IPS-NIHi11 (cell line): Measurements from ENCODE around the gene PDGFA.

Experiments
- DNase-seq: peaks from one replicate; pipeline ENCODE4 v3.0.0; 2012; ENCODE audit warnings: mixed read lengths, low spot score

Gene PDGFA

DNA sequence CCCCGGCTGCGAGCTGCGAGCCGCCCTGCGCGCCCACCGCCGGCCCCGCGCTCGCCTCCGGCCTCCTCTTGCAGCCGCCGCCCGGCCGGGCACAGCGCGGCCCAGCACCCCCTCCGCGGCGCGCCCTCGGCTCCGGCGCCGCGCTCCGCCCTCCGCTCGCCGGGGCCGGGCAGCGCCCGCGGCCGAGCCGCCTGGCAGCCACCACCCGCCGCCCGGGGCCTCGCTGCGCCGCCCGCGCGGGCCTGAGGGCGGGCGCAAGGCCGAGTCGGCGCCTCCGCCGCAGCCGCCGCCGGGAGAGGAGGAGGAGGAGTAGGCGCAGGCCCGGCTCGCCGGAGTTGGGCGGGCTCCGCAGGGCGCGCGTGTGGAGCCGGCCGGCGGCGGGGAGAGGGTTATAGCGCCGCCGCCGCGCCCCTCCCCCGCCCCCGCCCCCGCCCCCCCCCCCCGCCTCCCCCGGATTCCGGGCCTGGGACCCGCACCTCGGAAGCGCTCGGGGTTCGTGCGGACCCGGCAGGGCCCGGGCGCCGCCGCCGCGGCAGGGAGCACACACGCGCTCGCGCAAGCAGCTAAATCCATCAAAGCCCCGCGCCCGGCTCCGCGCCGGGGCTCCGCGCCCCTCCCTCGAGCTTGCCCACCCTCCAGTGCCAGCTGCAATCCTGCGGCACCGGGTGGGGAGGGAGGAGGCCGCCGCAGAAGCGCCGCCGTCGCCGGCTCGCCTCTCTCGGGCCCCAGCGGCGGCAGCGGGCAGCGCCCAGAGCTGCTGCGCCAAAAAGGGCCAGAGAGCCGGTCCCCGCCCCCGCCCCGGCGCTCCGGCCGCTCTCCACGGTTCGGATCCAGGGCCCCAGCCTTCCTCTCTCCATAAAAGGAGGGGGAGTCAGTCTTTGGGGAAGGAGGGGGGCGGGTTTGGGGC is at the start of gene PDGFA:
Gene PDGFA (minus strand): TSS at position 363 of the 907 bp plus-strand sequence. CDS start 845 bp downstream, outside the sequence.
- peak; percentile 79 for DNase-seq

DNA sequence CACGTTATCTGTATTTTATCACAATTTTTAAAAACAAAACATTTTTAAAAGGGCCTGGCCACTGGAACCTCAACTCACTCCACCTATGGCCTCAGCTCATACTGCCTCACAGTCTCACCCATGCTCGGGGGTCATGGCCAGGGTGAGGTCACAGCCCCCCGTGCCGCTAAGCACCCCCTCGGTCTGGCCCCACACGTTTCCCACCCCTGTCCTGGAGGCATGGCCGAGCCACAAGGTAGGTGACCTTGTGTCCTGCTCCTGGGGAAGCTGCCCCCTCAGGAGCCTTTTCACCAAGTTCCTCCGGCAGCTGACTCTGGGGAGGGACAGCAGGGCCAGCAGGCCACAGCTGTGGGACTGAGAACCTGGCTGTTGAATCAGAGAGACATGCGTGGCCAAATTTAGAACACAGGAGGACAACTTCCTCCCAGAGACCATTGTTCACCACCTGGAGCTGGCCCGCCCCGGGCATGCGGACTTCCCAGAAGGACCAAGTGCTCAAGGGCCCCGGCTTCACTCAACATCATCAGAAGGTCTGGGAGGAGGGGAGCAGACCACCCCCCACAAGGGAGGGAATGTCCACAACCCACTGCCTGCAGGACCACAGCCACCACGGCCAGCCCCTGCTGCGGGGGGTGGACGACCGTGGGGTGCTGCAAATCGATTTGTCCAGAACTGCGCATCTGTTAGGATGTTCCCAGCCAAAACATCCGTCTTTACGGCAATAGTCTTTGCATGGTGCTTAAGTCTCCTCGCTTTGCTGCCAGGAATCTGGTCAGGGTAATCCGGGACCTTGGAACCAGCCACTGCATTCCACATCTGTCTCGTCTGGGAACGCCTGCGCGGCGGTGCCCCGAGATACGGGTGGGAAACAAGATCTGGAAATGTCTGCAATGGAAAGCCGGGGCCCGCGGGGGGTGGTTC is 48.6 kb upstream of the PDGFA start:
- no peak for DNase-seq

DNA sequence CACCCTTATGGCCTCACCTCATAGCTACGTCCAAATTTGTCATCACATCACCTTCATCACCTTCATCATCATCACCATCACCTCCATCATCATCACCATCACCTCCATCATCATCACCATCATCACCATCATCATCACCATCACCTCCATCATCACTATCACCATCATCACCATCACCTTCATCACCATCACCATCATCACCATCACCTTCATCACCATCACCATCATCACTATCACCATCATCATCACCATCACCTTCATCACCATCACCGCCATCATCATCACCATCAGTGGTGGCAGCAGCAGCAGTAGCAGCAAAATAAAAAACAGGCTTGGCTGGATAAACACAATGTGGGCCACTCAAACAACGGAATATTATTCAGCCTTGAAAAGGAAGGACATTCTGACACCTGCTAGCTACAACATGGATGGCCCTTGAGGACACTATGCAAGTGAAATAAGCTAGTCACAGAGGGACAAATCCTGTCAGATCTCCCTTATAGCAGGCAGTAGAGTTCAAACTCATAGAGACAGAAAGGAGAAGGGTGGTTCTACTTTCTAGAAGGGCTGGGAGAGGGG is 47.7 kb upstream of the PDGFA start:
- DNase-seq: no peak

DNA sequence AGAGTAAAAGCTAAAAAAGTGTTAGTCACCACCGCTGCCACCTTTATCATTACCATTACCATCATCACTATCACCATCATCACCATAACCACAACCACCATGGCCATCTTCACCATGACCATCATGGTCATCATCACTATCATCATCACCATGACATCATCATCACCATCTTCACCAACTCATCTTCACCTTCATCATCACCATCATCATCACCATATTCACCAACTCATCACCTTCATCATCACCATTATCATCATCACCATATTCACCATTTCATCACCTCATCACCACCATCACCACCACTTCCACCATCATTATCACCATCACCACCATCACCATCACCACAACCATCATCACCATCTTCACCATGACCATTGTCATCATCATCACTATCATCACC is 46.5 kb upstream of the PDGFA start:
- DNase-seq: no peak

DNA sequence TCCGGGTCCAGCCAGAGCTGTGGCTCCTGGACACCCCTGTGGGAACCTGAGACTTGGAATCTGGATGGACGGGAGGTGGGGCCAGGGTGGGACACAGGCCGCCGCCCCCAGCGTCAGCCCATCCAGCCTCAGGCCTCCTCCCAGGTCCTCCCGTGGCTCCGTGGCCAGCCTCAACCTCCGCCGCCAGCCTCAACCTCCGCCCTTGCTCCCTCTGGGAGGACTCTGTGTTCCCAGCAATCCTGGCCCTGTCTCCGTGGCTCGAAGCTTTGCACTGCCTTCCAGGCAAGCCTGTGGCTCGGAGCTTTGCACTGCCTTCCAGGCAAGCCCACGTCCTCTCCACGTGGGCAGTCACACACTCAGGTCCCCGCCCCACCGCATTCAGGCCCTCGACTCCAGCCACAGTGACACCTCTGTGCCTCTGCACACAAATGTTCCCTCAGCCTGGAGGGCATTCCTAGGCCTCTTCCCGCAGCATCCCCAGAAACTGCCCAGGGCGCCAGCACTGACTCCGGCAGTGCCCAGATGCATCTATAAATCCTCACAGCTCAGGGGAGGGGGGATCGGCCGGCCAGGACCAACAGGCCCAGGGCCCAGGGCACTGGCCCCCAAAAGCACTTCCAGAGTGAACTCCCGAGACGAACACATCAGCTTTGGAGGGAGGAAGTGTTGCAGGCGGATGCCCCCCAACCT is 44.7 kb upstream of the PDGFA start:
- DNase-seq: no peak

DNA sequence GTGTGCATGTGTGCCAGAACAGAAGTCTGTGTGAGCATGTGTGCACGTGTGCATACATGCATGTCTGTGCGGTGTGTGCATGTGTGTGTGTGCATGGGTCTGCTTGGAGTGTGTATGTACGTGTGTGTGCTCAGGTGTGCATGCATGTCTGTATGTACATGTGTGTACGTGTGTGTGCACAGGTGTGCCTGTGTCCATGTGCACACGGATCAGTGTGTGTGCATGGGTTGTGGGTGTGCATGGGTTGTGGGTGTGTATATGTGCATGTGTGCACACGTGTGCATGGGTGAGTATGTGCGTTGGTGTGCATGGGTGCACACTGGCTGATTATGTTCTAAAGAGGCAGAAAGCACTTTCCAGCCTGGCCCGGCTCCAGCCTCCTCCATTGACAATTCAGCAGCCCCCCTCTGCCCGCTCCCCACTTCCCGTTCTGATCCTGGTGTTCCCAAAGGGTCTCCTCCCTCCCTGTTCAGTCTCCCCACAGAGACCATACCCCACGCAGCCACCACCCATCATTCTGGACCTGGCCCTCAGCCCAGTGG is 44.1 kb upstream of the PDGFA start:
- no peak for DNase-seq

DNA sequence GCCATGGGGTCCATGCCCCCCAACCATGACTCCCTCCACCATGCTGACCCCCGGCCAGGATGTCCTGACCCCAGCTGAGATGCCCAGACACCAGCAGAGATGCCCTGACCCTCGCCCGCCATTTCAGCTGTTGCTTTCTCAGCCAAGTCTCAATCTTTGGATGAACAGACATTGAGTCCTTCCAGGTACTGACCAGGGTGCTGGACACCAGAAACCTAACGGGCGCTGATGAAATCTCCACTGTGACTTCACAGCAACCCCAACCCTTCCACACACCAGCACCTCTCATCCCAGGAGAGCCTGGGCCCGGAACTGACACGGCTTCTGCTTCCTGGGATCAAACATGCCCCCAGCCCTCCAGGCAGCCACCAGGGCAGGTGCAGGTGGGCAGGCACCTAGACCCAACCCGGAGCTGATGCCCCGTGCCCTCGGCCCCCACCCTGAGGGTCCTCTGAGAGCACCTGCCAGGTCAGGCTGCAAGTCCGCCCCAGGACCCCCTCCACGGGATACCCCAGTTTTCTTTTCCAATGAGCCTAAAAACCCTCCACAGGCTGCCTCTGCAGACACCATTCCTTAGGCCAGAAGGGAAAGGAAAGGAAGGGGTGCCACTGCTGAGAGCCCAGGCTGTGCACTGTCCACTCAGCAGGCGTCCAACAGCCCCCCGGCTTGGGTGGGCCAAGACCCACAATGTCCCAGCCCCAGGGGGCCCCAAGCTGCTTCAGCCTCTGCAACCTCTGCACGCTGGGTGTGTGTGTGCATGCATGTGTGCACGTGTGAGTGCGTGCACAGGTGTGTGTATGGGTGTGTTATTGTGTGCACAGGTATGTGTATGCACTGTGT is 43.4 kb upstream of the PDGFA start:
- no peak for DNase-seq

DNA sequence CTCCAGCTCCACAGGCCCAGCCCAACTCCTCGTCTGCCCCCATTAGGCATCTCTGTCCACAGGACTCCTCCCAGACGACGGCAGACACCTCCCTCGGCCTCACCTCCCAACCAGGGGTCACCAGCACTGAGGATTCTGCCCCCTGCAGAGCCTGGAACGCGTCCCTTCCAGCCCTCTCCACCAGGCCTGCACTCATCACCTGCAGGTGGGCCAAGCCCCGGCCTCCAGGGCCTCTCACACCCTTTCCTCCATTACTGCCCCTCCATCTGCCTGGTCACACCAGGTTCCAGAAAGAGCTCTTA is 42.7 kb upstream of the PDGFA start:
- no peak for DNase-seq

DNA sequence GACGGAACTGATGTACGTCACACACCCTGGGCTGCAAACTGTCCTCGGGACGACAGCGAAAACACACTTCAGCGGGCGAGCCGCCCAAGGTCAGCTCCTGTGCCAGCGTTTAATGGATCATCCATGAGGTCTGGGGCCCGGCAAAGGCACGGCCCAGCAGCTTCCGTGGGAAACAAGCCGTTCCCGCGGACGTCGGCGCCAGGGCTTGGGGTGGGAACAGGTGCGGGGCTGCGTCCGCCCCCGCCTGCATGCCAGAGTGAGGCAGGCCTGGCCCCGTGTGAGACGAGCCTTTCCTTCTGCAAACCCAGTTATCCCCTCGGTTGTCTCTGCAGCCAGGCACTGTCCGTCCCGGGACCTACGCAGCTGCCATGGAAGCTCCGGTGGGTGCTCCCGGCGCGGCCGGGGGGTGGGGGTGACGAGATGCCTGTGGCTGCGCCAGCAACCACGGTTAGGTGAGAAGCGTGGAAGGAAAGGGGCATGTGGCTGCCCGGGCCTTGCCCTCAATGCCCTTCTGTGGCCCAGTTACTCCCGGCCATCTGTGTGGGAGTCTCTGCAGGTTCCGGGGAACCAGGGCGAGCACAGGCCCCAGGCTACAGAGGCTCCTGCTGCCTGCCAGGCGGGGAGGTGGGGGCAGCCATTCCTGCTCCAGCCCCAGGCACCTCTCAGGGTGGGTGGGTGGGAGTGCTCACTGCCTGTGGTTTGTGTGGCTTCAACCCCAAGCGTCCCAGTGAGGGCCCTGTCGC is 42.2 kb upstream of the PDGFA start:
- DNase-seq: no peak

DNA sequence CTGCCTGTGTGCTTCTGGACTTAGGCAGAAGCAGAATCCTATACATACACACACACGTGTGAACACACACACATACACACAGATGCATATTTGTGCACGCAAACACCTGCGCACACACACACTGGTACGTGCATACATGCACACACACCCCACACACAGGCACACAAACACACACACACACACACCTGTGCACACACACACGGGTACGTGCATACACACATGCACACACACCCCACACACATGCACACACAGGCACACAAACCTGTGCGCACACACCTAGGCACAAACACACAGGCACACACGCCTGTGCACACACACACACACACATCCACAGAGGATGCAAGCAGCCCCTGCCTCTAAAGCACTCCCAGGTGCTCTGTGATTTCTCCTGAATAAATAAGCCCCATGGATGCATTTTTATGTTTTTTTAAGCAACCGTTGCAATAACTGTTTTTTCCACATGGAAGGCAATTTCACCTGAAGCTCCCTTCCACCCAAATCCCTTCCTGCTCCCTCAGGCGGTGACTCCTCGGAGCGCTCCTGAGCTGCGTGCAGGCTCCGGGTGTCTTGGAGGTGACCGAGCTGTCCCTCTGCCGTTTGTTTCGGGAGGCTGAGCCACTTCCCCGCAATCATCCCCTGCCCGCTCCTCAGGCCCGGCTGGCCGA is 41.5 kb upstream of the PDGFA start:
- DNase-seq: no peak

DNA sequence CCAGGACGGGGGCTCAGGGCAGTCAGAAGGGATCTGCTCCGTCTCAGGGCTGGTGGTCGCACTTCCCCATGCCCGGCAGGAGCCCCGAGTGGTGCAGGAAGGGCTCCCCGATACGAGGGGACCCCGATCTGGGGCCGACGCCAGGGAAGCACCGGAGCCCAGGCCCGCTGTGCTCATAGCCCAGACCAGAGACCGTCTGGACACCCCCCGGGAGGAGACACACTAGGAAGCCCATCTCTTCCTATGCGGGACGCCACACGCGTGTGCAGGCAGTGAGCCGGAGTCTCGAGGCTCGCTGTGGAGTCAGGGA is 39.7 kb upstream of the PDGFA start:
- no peak for DNase-seq

DNA sequence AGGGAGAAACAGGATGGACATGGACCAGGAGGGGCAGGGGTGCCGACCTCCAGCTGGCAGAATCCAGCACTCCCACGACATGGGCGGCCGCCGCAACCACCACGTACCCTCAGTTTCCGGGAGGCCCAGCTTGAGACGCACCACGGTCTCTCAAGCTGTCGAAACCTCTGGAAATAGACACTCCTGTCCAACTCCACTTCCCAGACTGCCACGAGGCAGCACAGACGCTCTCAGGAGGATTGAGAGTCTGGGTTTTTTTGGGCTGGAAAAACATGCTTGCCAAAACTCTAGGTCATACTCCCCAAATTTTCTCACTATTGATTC is 37.9 kb upstream of the PDGFA start:
- DNase-seq: no peak

DNA sequence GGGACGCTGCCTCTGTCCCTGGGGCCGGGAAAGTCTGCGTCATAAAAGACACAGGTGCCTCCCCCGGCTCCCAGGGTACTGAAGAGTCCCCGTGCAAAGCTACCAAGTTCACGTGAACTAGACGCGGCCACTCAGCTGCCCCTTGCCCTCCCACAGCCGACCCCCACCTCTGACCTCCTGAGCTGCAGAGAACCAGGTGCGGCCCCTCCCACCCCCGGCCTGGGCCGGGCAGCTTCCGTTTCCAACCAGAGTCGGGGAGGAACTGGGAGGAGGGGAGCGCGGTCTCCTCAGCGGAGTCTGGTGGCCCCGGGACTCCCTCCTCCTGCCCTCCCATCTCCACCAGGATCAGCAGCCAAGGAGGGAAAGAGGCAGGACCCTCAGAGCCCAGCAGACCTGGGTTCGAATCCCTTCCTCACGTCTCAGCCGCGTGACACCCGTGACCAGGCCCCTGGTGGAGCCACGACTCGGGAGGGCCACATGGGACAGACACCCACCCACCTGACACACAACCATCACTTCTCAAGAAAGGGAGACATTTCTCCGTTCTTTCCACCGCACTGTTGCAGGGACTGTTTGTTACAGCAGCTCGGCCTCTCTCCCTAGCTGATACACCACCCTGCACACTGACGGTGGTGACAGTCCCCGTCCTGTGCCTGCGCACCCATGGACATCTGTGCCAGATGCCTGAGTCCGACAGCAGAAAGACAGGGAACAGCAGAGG is 37.4 kb upstream of the PDGFA start:
- DNase-seq: no peak

DNA sequence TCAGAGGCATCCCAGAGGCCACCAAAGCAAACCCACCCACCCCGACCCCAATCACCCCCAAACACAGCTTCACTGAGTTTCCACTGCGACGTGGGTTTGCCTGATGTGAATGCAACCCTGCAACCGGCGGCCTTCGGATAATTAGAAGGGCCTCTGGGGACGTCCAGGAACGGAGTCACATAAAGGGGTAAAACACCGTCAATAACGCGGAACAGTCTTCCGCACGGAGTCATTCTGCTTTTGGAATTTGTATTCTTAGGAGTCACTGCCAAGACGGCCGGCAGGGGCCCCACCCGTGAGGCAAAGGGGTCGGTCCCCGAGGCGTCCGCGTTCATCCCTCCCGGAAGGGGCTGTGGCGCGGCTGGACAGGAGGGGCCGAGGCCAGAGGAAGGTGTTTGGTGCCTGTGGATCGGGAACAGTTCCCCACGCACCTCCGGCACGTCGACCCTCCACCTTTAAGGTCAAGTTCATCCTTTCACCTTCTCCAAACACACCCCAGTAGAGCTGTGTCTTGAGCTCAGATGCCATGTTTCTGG is 36.7 kb upstream of the PDGFA start:
- no peak for DNase-seq

DNA sequence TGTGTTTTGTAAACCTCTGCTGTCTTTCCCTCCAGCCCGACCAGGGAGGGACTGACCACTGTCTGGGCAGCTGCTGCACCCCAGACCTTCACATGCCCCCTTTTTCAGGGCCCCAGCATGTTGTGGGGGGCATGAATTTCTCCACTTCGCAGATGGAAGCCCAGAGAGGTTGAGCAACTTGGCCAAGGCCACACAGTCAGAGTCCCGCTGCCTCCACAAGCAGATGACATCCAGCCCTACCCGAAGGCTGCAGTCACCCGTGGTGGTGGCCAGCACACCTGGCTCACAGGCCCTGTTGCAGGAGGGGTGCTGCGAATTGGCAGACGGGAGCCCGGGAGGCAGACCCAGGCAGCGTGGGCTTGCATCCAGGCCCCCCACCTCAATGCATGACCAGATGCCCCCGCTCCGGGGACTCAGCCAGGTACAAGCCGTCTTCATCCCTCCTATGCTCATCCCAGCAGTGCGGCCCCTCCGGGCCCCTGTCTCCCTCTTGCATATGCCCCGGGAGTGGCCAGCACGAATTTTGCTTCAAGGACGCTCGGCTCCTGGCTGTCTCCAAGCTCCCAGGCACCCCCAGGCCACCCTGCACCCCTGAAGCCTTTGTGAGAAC is 36.0 kb upstream of the PDGFA start:
- DNase-seq: no peak

DNA sequence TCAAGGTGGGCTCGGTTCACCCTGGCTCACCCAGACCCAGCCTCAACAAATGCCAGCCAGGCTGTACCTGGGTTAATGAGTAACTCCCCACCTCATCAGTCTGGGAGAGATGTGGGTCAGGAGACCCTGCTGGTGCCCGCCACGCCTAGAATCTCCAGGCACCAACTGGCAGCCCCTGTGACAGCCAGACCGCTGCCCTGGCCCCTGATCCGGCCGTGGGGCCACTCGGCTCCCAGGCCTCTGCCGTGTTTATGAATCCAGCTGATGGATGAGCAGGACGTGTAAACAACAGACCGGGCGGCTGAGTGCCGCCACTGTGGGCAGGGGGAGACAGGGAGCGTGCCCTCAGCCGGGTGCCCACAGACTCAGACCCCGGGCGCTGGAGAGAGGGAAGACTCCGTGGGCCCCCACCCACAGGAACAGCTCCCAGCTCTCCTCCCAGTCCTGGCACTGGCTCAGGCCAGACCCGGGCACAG is 34.0 kb upstream of the PDGFA start:
- no peak for DNase-seq

DNA sequence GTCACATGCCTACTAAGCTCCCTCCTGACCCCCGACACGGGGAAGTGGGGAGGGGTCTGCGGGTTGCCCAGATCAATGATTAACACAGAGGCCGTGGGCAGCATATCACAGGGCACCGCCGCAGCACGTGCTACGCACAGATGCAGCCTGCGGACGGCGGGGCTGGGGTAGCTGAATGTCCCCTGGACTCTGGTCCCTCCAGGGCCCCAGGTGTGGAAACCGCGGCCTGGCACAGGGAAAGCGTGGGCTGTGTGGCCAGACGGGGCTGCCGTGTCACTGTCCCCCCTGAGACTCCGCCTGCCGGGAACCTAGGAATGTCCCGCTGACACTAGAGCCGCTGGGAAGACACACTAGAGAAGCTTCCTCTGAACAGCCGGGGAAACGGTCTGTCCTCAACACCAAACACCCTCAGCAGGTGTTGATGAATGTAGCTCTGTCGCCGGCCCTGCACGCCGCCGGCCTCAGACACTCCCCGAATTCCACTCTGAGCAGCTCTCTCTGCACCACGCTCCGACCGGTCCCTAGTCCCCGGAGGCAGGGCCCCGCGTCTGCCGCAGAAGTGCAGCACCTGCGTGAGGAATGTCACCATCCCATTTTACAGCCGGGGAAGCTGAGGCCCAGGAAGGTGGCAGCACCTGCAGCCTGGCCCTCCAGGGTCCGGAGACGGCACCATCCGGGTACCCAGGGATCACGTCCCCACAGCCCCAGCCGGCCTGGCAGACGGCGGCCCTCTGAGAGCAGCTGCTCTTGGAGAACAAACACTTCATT is 33.4 kb upstream of the PDGFA start:
- DNase-seq: no peak
